Liver (tissue), 3 donors: ENCODE measurements around the gene CT47C1.
"Not testable (repeated sequence)": the region's sequence is repeated elsewhere in the genome, so short reads cannot be mapped to it uniquely, and the experiment has no call there.

Source experiments
- CTCF ChIP-seq: fragments of 150-350 bp; IDR thresholded peaks from 2 replicates; pipeline ENCODE4 v1.5.1; 2017; ENCODE audit warnings: improper control_type of control experiment, low read depth, low read length; ENCODE audit not compliant: missing input control
- GABPA ChIP-seq, 2 donors: IDR thresholded peaks in 1 of 2; conservative IDR thresholded peaks in 1 of 2; 2 replicates each; pipeline ENCODE4 v1.6.1; 2016; ENCODE audit warnings: antibody characterized with exemption in 2 of 2, mild to moderate bottlenecking in 1 of 2, moderate library complexity in 1 of 2
- JUND ChIP-seq, 2 donors: IDR thresholded peaks; 2 replicates each; pipeline ENCODE4 v1.6.1; 2016; ENCODE audit warnings: antibody characterized with exemption in 2 of 2
- SP1 ChIP-seq: IDR thresholded peaks from 2 replicates; pipeline ENCODE4 v1.6.1; 2018; ENCODE audit warnings: antibody characterized with exemption, mild to moderate bottlenecking
- TAF1 ChIP-seq: conservative IDR thresholded peaks from 2 replicates; pipeline ENCODE4 v1.6.1; 2016; ENCODE audit warnings: antibody characterized with exemption, mild to moderate bottlenecking
- donor health status: healthy.
- donor health status: healthy.

- TF ChIP-seq CTCF; SP1; GABPA (IDR thresholded peaks at IDR 0.05 in 1 of 2, conservative IDR thresholded peaks at IDR 0.05 in 1 of 2); JUND (IDR thresholded peaks at IDR 0.05); TAF1: not testable (repeated sequence)
Observed at GRCh38 chrX:119027960-119028732, 44.6 kb upstream of the CT47C1 start.
